AG09319 (cell line): ENCODE measurements around the gene KIF18B.

ENCODE experiments used
- DNase-seq: peaks from one replicate; pipeline ENCODE4 v3.0.0-alpha.2; 2010; ENCODE audit warnings: low read depth; ENCODE audit errors: extremely low read depth
- TF ChIP-seq, protein P1 (sequence below): IDR thresholded peaks from 2 replicates; pipeline ENCODE4 v1.5.1; 2011; ENCODE audit warnings: low read depth, mild to moderate bottlenecking, inconsistent platforms, low read length, moderate library complexity

KIF18B gene

DNA sequence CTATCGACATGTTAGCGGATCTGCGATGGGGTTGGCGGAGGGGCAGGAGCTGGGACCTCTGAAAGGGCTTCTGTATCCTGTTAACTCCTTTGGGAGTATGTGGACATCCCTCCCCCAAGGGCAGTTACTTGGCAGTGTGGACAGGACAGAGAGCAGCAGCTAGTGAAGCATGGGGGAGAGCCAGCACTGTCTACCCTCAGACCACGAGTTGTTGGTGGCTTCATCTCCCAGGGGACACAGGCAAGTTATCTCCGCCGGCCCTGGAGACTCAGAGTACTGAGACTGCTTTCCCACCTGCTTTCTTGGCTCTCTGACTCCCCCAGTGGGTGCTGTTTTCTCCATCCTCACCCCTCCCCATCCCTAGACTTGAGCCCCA, 27.0 kb downstream of the KIF18B start:
- no peak for DNase-seq
- TF ChIP-seq, protein P1, sequence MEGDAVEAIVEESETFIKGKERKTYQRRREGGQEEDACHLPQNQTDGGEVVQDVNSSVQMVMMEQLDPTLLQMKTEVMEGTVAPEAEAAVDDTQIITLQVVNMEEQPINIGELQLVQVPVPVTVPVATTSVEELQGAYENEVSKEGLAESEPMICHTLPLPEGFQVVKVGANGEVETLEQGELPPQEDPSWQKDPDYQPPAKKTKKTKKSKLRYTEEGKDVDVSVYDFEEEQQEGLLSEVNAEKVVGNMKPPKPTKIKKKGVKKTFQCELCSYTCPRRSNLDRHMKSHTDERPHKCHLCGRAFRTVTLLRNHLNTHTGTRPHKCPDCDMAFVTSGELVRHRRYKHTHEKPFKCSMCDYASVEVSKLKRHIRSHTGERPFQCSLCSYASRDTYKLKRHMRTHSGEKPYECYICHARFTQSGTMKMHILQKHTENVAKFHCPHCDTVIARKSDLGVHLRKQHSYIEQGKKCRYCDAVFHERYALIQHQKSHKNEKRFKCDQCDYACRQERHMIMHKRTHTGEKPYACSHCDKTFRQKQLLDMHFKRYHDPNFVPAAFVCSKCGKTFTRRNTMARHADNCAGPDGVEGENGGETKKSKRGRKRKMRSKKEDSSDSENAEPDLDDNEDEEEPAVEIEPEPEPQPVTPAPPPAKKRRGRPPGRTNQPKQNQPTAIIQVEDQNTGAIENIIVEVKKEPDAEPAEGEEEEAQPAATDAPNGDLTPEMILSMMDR: no peak

DNA sequence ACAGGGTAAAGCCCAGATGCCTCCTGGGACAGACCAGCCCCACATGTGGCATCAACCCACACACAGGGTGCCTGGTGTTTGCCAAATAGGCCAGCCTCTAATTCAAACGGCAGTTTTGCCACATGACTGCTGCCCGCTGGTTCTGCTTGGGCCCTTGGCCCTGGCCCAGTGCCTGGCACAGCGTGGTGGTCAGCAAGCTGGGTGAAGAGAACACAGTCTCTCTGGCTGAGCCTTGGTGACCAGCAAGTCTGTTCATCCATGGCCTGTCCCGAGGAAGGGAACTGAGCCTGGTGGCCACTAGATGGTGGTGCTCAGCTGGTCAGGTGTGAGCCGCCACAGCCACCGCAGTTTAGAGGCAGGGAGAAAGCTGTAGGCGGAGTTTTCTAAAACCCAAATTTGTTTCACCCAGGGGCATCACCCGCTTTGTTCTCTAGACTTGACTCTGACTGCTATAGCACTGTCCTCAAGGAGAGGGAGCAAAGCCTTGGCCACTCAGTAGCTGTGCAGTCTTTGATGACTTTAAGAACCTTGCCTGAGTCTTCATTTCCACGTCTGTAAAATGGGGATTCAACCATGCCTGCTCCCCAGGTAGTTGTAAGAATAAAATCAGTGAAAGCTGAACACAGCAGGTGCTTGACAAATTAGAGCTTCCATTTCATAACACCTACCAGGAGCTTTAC, 27.5 kb downstream of the KIF18B start:
- TF ChIP-seq, protein P1: peak; percentile 91
- peak; percentile 65 for DNase-seq

DNA sequence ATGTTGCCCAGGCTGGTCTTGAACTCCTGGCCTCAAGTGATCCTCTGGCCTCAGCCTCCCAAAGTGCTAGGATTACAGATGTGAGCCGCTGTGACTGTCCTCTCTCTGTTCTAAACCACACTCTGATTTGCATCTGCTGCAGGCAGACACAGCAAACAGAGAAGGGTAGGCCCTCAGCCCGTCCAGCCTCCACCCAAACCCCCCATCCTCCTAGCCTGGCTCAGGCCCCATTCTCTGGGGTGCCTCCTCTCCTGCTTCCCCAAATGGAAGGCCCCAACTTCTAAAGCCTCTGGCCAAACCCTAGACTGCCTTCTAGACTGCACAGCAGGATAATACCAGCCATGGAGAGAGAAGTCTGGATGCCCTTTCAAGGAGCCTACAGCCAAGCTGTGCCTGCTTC, 28.2 kb downstream of the KIF18B start:
- no peak for DNase-seq
- TF ChIP-seq, protein P1: no peak

DNA sequence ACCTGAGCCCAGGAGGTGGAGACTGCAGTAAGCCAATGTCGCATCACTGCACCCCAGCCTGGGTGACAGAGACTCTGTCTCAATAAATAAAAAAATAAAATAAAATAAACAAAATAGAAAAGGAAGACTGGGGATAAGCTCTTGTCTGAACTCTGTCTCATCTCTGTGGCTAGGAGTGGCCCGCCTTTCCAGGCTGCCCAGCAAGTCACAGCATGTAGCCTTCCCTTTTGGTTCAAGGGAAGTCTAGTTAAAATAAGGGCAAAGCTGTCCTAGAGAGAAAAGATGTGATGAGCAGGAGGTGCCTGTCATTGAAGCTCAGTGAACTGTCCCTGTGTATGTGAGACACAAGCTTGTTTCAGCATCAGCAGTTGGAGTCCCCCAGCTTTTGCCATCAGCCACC, 29.6 kb downstream of the KIF18B start:
- DNase-seq: no peak
- TF ChIP-seq, protein P1: no peak

DNA sequence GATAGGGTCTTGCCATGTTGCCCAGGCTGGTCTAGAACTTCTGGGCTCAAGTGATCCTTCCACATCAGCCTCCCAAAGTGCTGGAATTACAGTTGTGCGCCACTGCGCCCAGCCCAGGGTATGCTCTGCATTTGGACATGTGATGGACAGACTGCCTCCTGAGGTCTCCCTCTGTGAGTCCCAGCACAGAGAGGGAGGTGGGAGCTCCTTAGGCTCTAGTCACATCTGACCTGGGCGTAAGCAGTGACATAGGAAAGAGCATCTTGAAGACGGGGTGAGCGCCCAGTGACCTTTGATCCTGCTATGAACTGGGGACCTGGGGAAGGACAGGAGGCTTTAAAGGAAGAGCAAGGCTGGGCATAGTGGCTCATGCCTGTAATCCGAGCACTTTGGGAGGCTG, 30.1 kb downstream of the KIF18B start:
- DNase-seq: no peak
- TF ChIP-seq, protein P1: no peak

DNA sequence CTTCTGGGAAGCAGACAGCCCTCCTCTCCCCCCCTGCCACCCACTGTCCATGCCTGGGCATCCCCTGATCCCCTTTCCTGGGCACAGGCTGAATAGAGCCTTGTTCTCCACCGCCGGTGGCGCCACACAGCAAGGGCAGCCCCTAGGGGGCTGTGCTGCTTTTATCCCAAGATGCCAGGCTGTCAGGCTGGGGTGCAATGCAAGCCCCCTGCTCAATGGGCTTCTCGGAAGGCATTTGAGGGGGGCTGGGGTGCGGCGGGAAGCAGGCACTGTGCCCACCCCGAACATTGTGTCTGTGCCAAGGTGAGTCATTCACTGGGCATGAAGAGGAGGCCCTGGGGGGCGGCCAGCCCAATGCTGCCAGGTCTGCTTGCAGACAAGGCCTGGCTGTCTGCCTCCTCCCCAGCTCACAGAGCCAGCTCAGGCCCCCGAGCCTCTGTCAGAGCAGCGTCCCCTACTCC, 30.8 kb downstream of the KIF18B start:
- no peak for DNase-seq

More for the DNA sequence above, 30.8 kb downstream of the KIF18B start:
- TF ChIP-seq, protein P1: peak; percentile 7
